Renal pelvis (tissue), 4 donors: ENCODE data around the gene POLR2H. TPM values are rescaled to one million over a fixed set of nuclear protein-coding genes. Genes with fewer than 3 reads are reported as not detected.

ENCODE experiments used
- DNase-seq: peaks from one replicate; pipeline ENCODE4 v3.0.0-alpha.2; 2013
- polyA plus RNA-seq, 3 donors: library from polyadenylated mRNA; unstranded; fragments of 120-200 nt; gene quantifications; one replicate each; pipeline ENCODE4 v1.2.1, GENCODE V29; 2013; ENCODE audit not compliant: insufficient read length in 3 of 3

The POLR2H gene
- polyA plus RNA-seq, 3 donors = 85.3 to 110 (median 106) TPM

DNA sequence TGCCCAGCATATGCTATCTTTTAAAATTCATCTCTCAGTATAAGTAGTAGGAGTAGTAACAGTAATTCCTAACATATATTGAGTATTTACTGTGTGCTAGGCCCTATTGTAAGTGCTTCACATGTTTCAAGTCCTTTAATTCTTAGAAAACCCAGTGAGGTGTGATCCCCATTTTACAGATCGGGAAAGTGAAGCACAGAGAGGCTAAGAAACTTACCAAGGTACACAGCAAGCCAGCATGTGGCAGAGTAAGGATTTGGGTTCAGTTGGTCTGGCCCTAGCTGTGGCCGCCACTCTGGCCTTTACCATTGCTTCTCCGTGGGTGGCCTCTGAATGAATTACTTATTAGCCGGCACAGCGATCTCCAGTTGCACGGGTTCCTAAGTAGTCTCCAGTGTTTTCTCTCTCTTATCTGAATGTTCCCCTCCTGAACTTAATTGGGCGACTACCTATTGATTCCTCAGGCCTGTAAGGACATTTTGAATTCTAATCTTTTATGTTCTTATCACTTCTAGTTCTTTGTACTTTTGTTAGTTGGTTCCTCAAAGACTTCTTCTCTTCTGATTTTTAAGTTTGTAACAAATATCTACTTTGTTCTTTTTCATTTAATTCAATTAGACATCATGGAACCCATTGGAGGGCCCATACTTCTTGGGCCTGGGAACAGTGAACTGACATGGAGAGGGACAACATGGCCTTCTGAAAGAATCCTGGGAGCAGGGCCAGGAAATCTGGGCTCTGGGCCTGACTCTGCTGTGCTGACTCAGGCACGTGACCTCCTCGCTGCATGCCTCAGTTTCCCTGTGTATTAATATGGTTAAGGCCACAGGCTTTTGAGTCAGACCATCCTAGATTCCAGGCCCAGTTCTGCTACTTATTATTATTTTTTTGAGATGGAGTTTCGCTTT lies 11.7 kb upstream of the POLR2H start:
- no peak for DNase-seq

GRCh38 chr3:184350618-184351017 lies 10.9 kb upstream of the POLR2H start:
- no peak for DNase-seq

- DNase-seq = no peak
Measured at GRCh38 chr3:184351511-184352148, 9.9 kb upstream of the POLR2H start.

DNA sequence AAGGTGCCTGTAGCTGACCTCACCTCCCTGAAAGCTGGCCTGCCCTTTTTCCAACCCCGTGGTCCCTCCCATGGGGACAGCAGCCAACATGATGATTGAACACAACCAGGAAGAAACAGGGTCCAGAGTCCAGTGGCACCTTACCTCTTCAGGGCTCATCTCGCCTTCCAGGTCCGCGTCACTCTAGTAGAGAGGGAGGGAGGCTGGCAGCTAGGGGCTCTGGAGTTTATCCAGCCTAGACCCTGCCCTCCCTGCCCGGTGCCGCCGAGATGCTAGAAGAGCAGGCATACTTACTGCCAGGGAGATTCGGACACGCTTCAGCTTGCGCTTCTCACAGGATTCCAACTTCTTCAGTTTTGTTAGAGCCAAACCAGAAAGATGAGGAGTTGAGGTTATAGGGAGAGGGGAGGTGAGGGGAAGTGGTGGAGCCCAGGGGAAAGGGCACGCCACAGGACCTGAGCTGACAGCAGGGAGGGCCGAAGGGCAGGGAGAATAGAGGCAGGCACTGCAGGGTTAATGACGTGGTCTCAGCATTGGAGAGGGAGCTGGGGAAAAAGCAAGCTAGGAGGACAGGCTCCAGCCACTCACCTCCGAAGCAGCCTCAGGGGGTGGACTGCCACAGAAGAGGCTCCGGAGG lies 9.2 kb upstream of the POLR2H start:
- no peak for DNase-seq

DNA sequence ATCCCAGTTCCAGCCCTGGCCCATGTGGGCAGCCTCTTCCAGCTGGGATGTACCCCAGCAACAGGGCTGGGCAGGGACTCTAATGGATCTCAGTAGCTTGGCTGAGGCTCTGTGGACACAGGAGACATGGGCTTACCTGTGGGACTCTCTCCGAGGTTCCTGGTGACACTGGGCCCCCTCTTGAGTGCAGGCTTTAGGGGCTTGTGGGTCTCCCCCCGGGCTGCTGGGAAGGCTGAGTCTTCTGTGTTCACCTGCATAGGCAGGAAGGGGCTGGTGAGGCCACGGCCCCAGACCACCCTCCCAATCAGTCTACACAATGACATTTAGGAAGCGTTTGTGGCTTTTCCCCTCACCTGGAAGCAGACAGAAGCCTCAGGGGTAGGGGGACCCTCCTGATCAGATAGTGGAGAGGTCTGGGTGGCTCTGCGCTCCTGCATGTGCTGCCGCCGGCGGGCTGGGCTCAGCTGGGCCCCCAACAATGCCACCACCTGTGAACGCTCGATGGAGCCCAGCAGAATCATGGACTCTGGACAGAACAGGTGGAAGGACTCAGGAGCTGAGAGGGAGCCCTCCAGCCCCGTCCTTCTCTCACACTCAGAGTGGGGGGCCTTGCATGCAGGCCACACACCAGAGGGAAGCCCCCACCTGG lies 8.5 kb upstream of the POLR2H start:
- DNase-seq = no peak

DNA sequence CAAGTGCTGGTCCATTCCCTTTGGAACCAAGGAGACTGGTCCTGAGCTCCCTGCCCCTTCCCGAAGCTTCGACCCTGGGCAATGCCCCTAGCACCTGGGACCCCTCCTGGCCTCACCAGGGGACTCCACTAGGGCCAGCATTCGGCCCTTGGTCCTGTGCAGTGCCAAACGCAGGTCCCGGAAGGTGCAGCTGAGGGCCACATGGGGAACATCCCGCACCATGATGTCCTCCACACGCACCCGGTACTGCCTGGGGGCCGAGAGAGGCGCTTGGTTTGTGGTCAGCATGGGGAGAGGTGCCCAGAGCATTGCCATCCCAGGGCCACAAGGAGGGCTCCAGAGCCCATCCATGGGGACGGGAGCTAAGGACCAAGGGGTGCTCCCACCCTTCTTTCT lies 8.0 kb upstream of the POLR2H start:
- DNase-seq = no peak

DNA sequence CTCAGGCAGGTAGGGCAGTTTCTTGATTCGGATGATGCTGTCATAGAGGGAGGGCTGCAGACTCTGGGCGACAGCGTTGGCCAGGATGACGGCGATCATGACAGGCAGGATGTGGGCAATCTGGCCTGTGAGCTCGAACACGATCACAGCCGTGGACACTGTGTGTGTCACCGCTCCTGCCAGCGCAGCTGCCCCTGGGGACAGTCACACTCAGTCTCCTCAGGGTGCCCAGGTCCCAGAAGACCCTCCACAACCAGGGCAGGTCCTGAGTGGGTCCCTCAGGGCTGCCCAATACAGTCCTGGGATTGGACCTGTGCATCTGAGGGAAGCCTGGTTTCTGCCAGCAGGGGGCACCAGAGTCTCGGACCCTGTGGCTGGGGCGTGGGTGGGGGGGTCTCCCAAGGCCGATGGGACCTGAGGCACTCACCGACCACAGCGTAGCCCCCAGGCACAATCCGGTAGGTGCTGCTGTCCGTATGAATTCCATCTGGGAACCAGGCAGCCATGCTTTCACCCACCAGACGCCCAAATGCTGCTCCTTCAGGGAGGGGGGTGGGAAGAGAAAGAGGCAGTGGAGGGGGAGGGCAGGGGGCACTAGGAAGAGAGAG lies 7.3 kb upstream of the POLR2H start:
- DNase-seq = no peak

- no peak for DNase-seq
Measured at GRCh38 chr3:184354754-184355153, 6.8 kb upstream of the POLR2H start.

- DNase-seq = no peak
Measured at GRCh38 chr3:184355261-184356040, 6.1 kb upstream of the POLR2H start.

- DNase-seq = no peak
Measured at GRCh38 chr3:184357248-184358123, 4.0 kb upstream of the POLR2H start.

- no peak for DNase-seq
Measured at GRCh38 chr3:184358124-184358767, 3.3 kb upstream of the POLR2H start.

GRCh38 chr3:184358921-184359350 lies 2.6 kb upstream of the POLR2H start:
- no peak for DNase-seq

- DNase-seq = no peak
Measured at GRCh38 chr3:184359610-184360009, 1.9 kb upstream of the POLR2H start.

GRCh38 chr3:184360070-184360928 lies 1.2 kb upstream of the POLR2H start:
- no peak for DNase-seq

GRCh38 chr3:184360929-184361531 lies 480 bp upstream of the POLR2H start:
- DNase-seq = no peak

- no peak for DNase-seq
Measured at GRCh38 chr3:184361932-184362667, 590 bp downstream of the POLR2H start.
